Bronchial epithelial cell (primary cell): Measurements from ENCODE around the gene TENM3. TPM values are rescaled to one million over a fixed set of nuclear protein-coding genes. Genes with fewer than 3 reads are reported as not detected.

Experiments used
- DNase-seq: peaks from one replicate; pipeline ENCODE4 v3.0.0-alpha.2; 2010; ENCODE audit warnings: low read depth
- FAIRE-seq: peaks from 2 replicates; lab custom pipeline; 2011; peaks lifted over from hg19 to GRCh38; lab: Jason Lieb, UNC
- H3K27me3 ChIP-seq: 2 replicates; pipeline ENCODE4 v1.5.1; 2011; ENCODE audit warnings: low read length; ENCODE audit not compliant: control insufficient read depth, insufficient read depth
- H3K36me3 ChIP-seq: 2 replicates; pipeline ENCODE4 v1.5.1; 2011; ENCODE audit warnings: low read length; ENCODE audit not compliant: control insufficient read depth, insufficient read depth
- H3K4me3 ChIP-seq: 2 replicates; pipeline ENCODE4 v1.5.1; 2011; ENCODE audit warnings: mild to moderate bottlenecking, low read depth, low read length, control low read depth
- CTCF ChIP-seq: IDR thresholded peaks from 2 replicates; pipeline ENCODE4 v1.5.1; 2011; ENCODE audit warnings: mild to moderate bottlenecking, moderate library complexity, low read length, control low read depth, inconsistent platforms; ENCODE audit not compliant: insufficient read depth, severe bottlenecking
- total RNA-seq: library from RNA; depleted of rRNA; stranded (reverse); fragments of >200 nt; gene quantifications from 2 replicates; pipeline ENCODE4 v1.2.1, GENCODE V29; 2014

Gene TENM3
- total RNA-seq, 1 donor from 2014 or later = 1.3 TPM

- DNase-seq (no peak), FAIRE-seq (no peak)
- H3K27me3 ChIP-seq = no peaks in the 10 kb centered on the region
- no peak overlapping the region for H3K4me3 ChIP-seq
- H3K36me3 ChIP-seq = no peaks in the 10 kb centered on the region
- no peak for TF ChIP-seq CTCF
Measured at GRCh38 chr4:182600856-182601255, 357.7 kb downstream of the TENM3 start.

DNA sequence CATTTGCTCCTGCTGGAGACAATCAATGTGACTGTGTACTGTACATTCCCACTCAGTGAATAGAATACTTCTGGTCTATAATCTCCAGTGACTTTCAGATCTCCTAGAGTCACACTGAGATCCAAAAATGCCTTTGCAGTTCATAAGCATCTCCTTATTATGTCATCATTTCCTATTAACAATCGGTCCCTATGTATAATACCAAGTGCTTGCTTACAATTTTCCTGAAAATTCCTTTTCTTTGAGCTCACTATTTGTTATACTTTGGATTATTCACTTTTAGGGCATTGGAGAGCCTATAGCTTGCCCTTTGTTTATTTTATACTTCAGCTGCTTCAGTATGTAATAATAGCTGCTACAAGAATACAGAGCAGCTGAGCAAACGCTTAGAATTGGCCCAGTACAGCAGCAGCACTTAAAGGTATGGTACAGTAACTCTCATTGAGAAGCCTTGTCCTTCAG is 361.0 kb downstream of the TENM3 start:
- Histone ChIP-seq H3K36me3 (no peaks in the 10 kb centered on the region), H3K4me3 (no peak overlapping the region), H3K27me3 (no peaks in the 10 kb centered on the region)
- no peak for TF ChIP-seq CTCF
- no peak for FAIRE-seq
- DNase-seq = peak; percentile 27

- H3K27me3 ChIP-seq = no peaks in the 10 kb centered on the region
- H3K36me3 ChIP-seq = no peaks in the 10 kb centered on the region
- DNase-seq (peak; percentile 55), FAIRE-seq (no peak)
- no peak for TF ChIP-seq CTCF
- H3K4me3 ChIP-seq = no peak overlapping the region
Measured at GRCh38 chr4:182604953-182605352, 361.8 kb downstream of the TENM3 start.

DNA sequence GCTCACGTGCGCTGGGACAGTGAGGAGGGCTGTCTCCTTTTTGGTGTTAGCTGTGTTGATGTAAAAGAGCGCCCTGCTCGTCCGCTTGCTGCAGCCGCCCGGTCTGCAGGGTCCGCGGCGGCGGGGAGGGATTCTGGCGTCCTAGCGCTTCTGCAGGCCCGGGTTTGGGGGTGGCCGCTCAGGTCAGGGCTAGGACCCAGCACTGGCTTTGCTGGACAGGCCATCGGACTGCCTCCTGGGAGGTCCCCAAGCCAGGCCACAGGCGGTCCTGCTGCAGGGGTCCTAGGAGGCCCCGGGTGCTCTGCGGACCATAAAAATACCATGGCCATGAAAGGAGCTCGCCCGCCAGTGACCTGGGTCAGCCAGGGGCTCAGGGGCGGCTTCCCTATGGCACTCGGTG is 365.3 kb downstream of the TENM3 start:
- H3K4me3 ChIP-seq = no peak overlapping the region
- no peak for TF ChIP-seq CTCF
- no peaks in the 10 kb centered on the region for H3K27me3 ChIP-seq
- no peaks in the 10 kb centered on the region for H3K36me3 ChIP-seq
- no peak for DNase-seq
- FAIRE-seq = no peak

GRCh38 chr4:182616476-182616875 is 373.3 kb downstream of the TENM3 start:
- no peaks in the 10 kb centered on the region for H3K36me3 ChIP-seq
- no peak overlapping the region for H3K4me3 ChIP-seq
- FAIRE-seq (no peak), DNase-seq (no peak)
- TF ChIP-seq CTCF = no peak
- H3K27me3 ChIP-seq = no peaks in the 10 kb centered on the region

DNA sequence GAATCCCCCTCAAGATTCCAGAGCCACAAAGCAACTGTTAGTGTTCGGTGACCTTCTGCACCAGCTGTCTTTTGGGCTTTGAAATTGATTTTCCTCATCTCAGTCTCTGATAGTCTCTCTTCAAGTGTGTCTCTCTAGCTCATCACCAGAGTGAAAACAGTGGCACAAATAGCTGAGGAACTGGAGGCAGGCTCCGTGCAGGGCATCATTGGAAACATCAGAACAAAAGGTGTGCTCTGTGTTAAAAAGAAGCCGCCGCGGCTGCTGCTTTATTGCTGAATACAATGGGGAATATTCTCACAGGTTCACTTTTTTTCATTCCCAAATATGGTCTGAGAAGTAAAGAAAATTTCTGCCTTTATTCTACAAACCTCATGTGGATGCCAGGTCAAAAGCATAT is 376.5 kb downstream of the TENM3 start:
- no peak for FAIRE-seq
- Histone ChIP-seq H3K27me3 (no peaks in the 10 kb centered on the region), H3K4me3 (no peak overlapping the region), H3K36me3 (no peaks in the 10 kb centered on the region)
- no peak for DNase-seq
- TF ChIP-seq CTCF = no peak
